ENCODE data around the gene SLC25A45.

Gene SLC25A45

DNA sequence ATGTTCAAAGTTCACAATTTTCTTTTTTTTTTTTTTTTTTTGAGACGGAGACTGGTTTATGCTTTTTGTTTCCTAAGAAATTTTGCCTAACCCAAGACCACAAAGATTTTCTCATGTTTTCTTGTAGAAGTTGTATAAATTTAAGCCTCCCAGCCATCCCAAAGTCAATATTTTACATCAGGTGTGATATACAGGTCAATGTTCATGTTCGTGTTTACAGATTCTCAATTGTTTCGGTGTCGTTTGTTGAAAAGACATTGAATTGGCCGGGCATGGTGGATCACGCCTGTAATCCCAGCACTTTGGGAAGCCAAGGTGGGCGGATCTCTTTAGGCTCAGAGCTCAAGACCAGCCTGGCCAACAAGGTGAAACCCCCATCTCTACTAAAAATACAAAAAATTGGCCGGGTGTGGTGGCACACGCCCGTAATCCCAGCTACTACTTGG, 19.4 kb upstream of the SLC25A45 start:
- H3K27ac Mint-ChIP-seq = peak overlapping the region; percentile 8
- H3K4me1 Mint-ChIP-seq (ENCODE audit: low read depth) = peaks cover 3% of the 10 kb centered on the region
- peaks cover 83% of the 10 kb centered on the region for H3K36me3 Mint-ChIP-seq (ENCODE audit: low read depth)
- H3K27me3 Mint-ChIP-seq = no peaks in the 10 kb centered on the region
- no peak for DNase-seq
- no peak overlapping the region for H3K4me3 Mint-ChIP-seq
- H3K9me3 Mint-ChIP-seq = no peaks in the 10 kb centered on the region

DNA sequence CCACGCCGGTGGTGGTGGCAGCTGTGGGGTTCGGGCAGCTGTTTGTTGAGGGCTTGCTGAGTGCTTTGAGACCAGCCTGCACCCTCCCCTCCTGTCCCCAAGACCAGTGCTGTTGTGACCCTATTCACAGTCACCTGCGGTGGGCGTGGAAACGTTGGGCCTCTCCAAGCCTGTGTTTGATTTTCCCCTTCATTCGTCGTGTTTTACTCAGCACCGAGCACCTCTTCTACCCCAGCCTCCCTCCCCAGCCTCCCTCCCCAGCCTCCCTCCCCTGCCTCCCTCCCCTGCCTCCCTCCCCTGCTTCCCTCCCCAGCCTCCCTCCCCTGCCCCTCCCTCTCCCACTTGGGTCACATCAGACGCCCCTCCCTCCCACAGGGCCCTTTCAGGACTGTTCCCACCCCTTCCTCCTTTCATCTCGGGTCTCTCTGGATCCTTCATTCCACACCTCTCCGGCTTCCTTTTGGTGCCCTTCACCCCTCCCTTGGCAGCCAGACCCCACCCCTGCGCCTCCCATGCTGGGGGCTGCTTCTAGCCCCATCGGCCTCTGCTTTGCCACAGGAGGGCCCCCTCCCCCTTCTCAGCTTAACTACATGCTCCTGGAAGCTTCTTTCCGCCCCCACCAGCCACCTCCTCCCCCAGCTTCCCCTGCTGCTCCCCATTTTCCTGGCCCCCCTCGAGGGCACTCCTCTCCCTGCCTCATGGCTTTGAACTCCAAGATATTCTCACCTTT, 18.8 kb upstream of the SLC25A45 start:
- no peak overlapping the region for H3K4me3 Mint-ChIP-seq

DNA sequence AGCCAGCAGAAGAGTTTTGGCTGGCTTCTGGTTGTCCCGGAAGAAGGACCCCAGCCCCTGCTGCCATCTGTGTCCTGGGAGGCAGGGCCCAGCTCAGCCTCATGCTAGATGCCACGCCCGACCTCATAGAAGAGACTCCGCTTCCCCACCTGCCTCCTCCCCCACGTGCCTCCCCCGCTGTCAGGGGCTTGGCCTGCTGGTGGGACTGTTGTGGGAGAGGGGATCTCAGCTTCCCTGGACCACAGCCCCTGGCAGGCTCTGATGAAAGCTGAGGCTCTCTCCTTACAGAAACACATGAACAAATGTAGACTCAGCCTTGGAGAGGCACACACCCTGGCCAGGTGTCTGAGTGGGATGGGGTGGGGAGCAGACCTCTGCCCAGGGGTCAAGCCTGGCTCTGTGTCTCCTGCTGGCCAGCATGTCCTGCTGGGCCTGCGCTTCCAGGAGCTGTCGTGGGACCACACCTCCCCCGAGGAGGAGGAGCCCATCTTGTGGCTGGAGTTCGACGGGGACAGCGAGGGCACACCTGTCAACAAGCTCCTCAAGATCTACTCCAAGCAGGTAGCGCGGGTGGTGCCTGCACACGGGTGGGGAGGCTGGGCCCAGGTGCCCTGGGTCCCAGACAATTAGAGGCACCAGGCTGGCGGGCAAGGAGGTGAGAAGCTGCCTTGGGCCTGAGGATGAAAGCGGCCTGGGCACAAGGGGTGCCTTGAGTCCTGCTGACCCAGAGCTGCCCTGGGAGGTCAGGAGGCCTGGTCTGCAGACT, 18.0 kb upstream of the SLC25A45 start:
- H3K4me3 Mint-ChIP-seq = no peak overlapping the region
- H3K27ac Mint-ChIP-seq = peak overlapping the region; percentile 59
- peaks cover 3% of the 10 kb centered on the region for H3K4me1 Mint-ChIP-seq (ENCODE audit: low read depth)
- peaks cover 83% of the 10 kb centered on the region for H3K36me3 Mint-ChIP-seq (ENCODE audit: low read depth)
- no peak for DNase-seq
- no peaks in the 10 kb centered on the region for H3K9me3 Mint-ChIP-seq
- no peaks in the 10 kb centered on the region for H3K27me3 Mint-ChIP-seq

More for the DNA sequence above, 18.8 kb upstream of the SLC25A45 start:
- Mint-ChIP-seq H3K9me3 (no peaks in the 10 kb centered on the region), H3K36me3 (ENCODE audit: low read depth) (peaks cover 81% of the 10 kb centered on the region), H3K27ac (peak overlapping the region; percentile 8), H3K4me1 (ENCODE audit: low read depth) (peaks cover 3% of the 10 kb centered on the region), H3K27me3 (no peaks in the 10 kb centered on the region)
- no peak for DNase-seq

DNA sequence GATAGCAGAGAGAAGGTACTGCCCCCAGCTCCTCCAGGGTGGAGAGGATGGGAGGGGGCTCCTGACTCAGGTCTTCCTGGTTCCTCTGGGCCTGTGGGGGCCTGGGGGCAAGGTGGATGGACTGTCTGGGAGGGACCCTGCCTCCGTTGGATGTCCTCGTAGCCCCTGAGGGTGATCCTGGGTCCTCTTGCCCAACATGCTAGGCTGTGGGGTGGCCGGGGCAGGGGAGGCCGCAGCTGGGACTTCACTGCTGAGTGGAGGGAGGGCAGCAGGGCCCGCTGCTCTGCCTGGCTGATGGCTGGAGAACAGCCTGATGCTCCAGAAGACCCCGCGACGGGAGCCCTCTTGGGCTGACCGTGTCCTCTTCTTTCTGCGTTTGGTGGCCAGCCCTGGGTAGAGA, 17.4 kb upstream of the SLC25A45 start:
- no peaks in the 10 kb centered on the region for H3K27me3 Mint-ChIP-seq
- H3K4me1 Mint-ChIP-seq (ENCODE audit: low read depth) = peaks cover 3% of the 10 kb centered on the region
- H3K36me3 Mint-ChIP-seq (ENCODE audit: low read depth) = peaks cover 83% of the 10 kb centered on the region
- DNase-seq = no peak
- H3K4me3 Mint-ChIP-seq = no peak overlapping the region
- no peak overlapping the region for H3K27ac Mint-ChIP-seq
- no peaks in the 10 kb centered on the region for H3K9me3 Mint-ChIP-seq

DNA sequence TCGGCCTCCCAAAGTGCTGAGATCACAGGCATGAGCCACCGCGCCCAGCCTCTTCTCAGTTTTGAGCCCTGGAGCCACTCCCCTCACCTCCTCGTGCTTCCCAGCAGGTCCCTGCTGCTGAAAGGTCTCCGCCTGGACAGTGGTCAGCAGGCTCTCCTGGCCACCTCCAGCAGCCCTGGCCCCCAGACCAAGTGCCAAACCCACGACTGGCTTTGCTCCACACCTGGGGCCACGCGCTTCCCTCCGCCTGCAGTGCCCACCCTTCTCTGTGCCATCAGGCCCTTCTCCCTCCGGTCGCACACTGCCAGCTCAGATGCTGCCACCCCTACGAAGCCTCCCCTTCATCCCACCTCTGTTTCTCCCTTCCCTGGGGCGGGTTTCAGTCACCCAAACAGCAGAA, 16.8 kb upstream of the SLC25A45 start:
- H3K27me3 Mint-ChIP-seq = no peaks in the 10 kb centered on the region

DNA sequence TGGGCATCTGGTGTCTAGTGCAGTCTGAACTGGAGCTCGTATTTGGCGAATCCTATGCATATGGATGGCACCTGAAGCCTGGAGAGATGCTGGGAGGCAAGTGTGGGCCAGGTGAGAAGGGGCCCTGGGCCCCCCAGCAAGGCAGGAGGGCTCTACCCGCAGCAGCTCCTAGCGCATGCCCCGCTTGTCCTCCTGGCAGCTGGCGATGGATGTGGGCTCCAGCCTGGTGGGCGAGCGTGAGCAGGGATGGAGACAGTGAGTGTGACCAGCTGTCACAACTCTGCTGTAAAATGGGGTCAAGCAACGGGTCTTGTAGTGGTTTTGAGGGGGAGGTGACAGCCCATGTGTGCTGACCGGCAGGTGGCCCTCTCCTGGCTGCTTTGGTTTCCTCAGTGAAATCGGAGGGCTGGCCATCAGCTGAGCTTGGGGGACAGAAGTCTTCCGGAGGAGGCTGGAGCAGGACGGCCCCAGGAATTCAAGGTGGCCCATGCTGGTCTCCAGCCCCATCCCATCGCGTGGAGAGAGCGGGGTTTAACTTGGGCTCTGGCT, 16.0 kb upstream of the SLC25A45 start:
- no peak overlapping the region for H3K27ac Mint-ChIP-seq
- H3K36me3 Mint-ChIP-seq (ENCODE audit: low read depth) = peaks cover 77% of the 10 kb centered on the region
- peaks cover under 1% of the 10 kb centered on the region for H3K4me1 Mint-ChIP-seq (ENCODE audit: low read depth)
- DNase-seq = no peak
- H3K4me3 Mint-ChIP-seq = no peak overlapping the region
- no peaks in the 10 kb centered on the region for H3K27me3 Mint-ChIP-seq
- H3K9me3 Mint-ChIP-seq = no peaks in the 10 kb centered on the region

More for the DNA sequence above, 16.8 kb upstream of the SLC25A45 start:
- Mint-ChIP-seq H3K27ac (no peak overlapping the region), H3K4me1 (ENCODE audit: low read depth) (peaks cover 3% of the 10 kb centered on the region), H3K4me3 (no peak overlapping the region), H3K36me3 (ENCODE audit: low read depth) (peaks cover 81% of the 10 kb centered on the region), H3K9me3 (no peaks in the 10 kb centered on the region)
- no peak for DNase-seq

DNA sequence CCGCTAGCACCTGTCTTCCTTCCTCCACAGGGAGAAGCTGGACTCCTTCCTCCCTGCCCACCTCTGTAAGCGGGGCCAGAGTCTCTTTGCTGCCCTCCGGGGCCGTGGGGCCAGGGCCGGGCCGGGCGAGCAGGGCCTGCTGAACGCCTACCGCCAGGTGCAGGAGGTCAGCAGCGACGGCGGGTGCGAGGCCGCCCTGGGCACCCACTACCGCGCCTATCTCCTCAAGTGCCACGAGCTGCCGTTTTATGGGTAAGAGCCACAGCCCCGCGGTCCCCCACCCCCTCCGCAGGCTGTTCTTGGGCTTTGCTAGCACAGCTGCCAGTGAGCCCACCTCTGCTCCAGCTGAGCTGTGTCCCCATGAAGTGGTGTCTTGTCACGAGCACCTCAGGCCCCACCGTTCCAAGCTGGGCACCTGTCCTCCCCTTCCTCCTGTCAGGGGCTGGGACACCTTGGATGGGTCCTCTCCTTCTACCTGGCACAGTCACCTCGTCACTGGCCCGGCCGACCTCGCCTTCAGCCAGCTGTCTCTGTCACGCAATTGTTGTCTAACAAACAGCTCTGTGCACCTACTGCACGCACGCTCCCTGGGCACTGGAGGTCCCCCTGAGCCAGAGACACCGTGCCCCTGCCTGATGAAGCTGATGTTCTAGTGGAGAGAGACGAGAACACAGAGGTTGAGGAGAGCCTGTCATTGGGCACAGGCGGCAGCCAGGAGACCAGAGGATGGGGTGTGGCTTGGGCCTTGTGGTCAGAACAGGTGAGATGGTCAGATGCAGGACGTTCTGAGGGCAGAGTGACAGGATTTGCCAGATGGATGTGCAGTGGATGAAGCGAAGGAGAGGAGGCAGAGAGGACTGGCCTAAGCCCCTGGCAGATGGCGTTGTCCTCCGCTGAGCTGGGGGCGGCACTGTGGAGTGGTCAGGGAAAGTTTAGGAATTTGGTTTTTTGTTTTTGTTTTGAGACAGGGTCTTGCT, 14.6 kb upstream of the SLC25A45 start:
- Mint-ChIP-seq H3K9me3 (no peaks in the 10 kb centered on the region), H3K4me1 (ENCODE audit: low read depth) (peaks cover under 1% of the 10 kb centered on the region), H3K27ac (peak overlapping the region; percentile 8), H3K36me3 (ENCODE audit: low read depth) (peaks cover 82% of the 10 kb centered on the region), H3K4me3 (no peak overlapping the region), H3K27me3 (no peaks in the 10 kb centered on the region)
- DNase-seq = no peak

DNA sequence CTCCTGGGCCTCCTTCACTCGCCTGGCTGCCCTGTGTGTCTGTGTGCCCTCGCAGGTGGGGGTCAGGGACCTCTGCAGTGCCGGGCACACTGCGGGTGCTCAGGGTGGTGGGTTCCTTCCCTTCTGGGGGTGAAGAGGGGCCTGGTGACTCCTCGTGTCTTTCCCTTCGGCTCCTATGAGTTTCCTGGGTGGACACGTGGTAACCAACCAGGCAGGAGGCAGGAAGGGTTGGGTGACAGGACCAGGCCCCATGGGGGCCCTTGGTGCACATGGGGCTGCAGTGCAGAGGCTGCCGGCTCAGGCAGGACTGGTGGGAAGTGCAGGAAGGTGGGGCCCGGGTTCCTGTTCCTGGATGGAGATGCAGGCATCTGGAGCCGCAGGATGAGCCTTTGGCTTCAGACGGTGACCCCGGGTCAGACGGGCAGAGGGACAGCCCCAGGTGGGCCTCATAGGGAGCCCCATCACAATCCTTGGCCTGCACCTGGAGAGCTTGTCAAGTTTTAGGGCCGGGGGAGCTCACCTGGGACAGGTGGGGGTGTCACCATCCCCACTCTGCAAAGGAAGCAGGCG, 13.6 kb upstream of the SLC25A45 start:
- Mint-ChIP-seq H3K9me3 (no peaks in the 10 kb centered on the region), H3K27me3 (no peaks in the 10 kb centered on the region), H3K36me3 (ENCODE audit: low read depth) (peaks cover 82% of the 10 kb centered on the region), H3K4me3 (no peak overlapping the region), H3K27ac (no peak overlapping the region), H3K4me1 (ENCODE audit: low read depth) (peaks cover 8% of the 10 kb centered on the region)
- DNase-seq = no peak

DNA sequence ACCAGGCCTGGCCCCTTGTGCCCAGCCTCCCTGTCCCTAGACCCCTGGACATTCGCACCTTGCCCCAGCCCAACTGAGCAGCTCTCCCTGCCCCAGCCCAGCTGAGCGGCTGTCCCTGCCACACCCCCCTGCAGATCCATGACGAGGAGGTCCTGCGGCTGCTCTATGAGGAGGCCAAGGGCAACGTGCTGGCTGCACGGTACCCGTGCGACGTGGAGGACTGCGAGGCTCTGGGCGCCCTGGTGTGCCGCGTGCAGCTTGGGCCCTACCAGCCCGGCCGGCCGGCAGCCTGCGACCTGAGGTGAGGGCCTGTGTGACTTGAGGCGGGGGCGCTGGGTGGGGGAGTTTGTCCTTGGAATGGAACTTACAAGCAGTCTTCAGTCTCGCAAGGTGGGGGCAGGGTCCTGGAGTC, 11.7 kb upstream of the SLC25A45 start:
- no peaks in the 10 kb centered on the region for H3K27me3 Mint-ChIP-seq
- no peak overlapping the region for H3K27ac Mint-ChIP-seq
- DNase-seq = no peak
- peaks cover 24% of the 10 kb centered on the region for H3K4me1 Mint-ChIP-seq (ENCODE audit: low read depth)
- H3K4me3 Mint-ChIP-seq = no peak overlapping the region
- peaks cover 82% of the 10 kb centered on the region for H3K36me3 Mint-ChIP-seq (ENCODE audit: low read depth)
- H3K9me3 Mint-ChIP-seq = no peaks in the 10 kb centered on the region

DNA sequence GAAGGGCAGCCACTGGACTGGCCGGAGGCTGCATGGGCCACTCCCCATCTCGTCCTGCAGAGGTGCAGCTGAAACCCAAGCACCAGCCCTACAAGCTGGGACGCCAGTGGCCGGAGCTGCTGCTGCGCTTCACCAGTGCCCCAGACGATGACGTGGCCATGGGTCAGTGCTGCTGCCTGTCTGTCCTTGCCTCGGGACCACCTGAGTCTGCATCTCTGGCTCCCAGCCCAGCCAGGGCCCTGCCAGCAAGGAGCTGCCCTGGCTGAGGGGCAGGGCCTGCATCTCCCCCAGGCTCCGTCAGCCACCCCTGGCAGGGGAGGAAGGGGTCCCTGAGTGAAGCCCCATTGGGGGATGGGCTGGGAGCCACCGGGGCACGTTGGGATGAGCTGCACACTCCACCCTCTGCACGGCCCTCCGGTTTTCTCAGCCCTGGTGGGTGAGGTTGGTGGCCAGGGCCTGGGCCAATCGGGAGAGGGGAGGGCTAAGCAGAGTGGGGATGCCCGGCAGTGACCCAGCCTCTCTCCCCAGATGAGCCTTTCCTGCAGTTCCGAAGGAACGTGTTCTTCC, 11.2 kb upstream of the SLC25A45 start:
- Mint-ChIP-seq H3K4me3 (no peak overlapping the region), H3K27me3 (no peaks in the 10 kb centered on the region), H3K4me1 (ENCODE audit: low read depth) (peaks cover 30% of the 10 kb centered on the region), H3K36me3 (ENCODE audit: low read depth) (peaks cover 82% of the 10 kb centered on the region), H3K27ac (no peak overlapping the region), H3K9me3 (no peaks in the 10 kb centered on the region)
- DNase-seq = no peak

DNA sequence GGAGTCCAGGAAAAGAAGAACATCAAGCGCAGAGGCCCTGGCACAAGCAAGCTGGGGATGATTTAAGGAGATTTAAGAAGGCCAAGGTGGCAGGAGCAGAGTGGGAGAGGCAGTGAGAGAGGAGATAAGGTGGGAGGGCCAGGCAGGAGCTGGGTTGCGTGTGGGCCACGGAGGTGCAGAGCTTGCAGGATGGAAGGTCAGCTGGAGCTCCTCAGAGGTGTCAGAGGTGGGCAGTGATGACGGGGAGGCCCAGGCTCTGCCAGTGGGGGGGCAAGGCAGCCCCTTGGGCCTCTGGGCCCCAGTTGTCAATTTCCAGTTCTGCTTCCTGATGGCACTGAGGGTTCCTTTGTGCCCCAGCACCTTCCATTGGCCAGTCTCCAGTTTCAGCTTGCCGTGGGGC, 10.5 kb upstream of the SLC25A45 start:
- Mint-ChIP-seq H3K9me3 (no peaks in the 10 kb centered on the region), H3K36me3 (ENCODE audit: low read depth) (peaks cover 82% of the 10 kb centered on the region), H3K4me3 (no peak overlapping the region), H3K27me3 (no peaks in the 10 kb centered on the region), H3K4me1 (ENCODE audit: low read depth) (peaks cover 36% of the 10 kb centered on the region), H3K27ac (no peak overlapping the region)
- no peak for DNase-seq

DNA sequence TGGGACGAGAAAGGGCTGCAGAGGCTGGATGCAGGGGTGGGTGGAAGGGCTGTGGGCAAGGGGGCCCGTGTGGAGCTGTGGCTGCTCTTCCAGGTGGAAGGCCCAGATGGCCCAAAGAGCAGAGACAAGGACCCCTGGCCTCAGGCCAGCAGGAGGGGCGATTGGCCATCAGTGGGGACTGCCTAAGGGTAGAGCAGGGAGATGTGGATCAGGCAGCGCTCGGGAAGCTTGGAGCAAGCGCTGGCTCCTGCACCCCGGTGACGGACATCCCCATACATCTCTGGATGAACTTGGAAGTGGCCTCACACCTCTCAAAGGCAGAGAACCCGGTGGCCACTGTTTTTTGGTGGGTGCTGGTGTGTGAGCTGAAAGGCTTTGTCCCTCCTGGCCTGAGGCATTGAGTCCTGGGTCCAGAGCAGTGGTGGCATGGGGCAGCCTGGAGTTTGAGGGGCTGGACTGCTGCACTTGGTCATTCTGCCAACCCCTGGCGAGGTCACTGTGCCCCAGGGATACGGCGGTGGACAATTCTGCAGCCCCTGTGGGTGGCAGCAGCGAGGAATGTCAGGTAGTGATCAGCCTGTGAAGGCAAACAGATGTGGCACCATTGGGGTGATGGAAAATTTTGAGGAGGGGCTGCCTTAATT, 9.9 kb upstream of the SLC25A45 start:
- H3K27ac Mint-ChIP-seq = peak overlapping the region; percentile 23
- H3K36me3 Mint-ChIP-seq (ENCODE audit: low read depth) = peaks cover 81% of the 10 kb centered on the region
- H3K4me1 Mint-ChIP-seq (ENCODE audit: low read depth) = peaks cover 39% of the 10 kb centered on the region
- H3K27me3 Mint-ChIP-seq = no peaks in the 10 kb centered on the region
- H3K9me3 Mint-ChIP-seq = no peaks in the 10 kb centered on the region
- no peak for DNase-seq
- H3K4me3 Mint-ChIP-seq = no peak overlapping the region

DNA sequence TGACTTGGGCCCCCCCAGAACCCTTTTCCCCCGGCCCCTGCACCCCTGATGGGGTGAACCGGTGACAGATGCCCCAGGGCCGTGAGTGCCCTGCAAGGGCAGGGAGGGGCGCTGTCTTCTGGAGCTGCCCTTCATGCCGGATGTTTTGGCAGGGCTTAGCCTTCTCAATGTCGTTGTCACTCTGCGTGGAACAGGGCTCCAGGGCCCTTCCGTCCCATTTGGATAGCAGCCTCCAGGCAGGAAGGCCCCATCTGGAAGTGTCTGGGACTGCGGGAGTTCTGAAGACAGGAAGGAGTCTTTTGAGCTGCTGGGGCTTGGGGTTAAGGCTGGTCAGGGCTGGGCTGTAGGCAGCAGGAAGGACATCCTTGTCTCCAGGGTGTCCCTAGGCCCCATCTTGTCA, 8.6 kb upstream of the SLC25A45 start:
- no peak overlapping the region for H3K27ac Mint-ChIP-seq
- H3K27me3 Mint-ChIP-seq = no peaks in the 10 kb centered on the region
- no peak overlapping the region for H3K4me3 Mint-ChIP-seq
- no peak for DNase-seq
- H3K36me3 Mint-ChIP-seq (ENCODE audit: low read depth) = peaks cover 80% of the 10 kb centered on the region
- H3K4me1 Mint-ChIP-seq (ENCODE audit: low read depth) = peaks cover 47% of the 10 kb centered on the region
- H3K9me3 Mint-ChIP-seq = no peaks in the 10 kb centered on the region
